ENCODE data around the gene TMEM151A.
A peak's percentile ranks its signal among the peaks of the same experiment; 100 is the strongest.
"Not testable (repeated sequence)": the region's sequence is repeated elsewhere in the genome, so short reads cannot be mapped to it uniquely, and the experiment has no call there.

The TMEM151A gene

GRCh38 chr11:66248903-66249302 is 42.8 kb upstream of the TMEM151A start:
- DNase-seq, result no peak
- no peaks in the 10 kb centered on the region for H3K79me1 ChIP-seq (ENCODE audit: low read length)
- no CpG with 5 or more reads among the region's 6 CpGs for WGBS (ENCODE audit: extremely low coverage, insufficient coverage, low lambda C conversion rate)
- no peak overlapping the region for H3K9ac ChIP-seq (ENCODE audit: low read length)
- H3K56ac ChIP-seq (ENCODE audit: low read length), result no peak overlapping the region
- H3K36me3 ChIP-seq (ENCODE audit: control insufficient read depth, insufficient read depth, low read length), result no peaks in the 10 kb centered on the region
- H3K4me1 ChIP-seq (ENCODE audit: control insufficient read depth, low read depth, low read length), result no peaks in the 10 kb centered on the region
- no peak overlapping the region for H2BK15ac ChIP-seq (replicated peaks; ENCODE audit: low read depth)
- H3K4me2 ChIP-seq (ENCODE audit: low read length), result no peak overlapping the region
- no peak overlapping the region for H3K4ac ChIP-seq (ENCODE audit: low read depth, low read length)
- no peaks in the 10 kb centered on the region for H3K27me3 ChIP-seq (ENCODE audit: insufficient read depth, low read length, poor library complexity)
- H2BK5ac ChIP-seq (ENCODE audit: low read length), result no peak overlapping the region
- H3K23ac ChIP-seq (ENCODE audit: low read length), result no peak overlapping the region
- H2AK5ac ChIP-seq (ENCODE audit: low read length), result no peak overlapping the region
- H3K27ac ChIP-seq (ENCODE audit: low read depth, low read length), result no peak overlapping the region
- H2BK120ac ChIP-seq (ENCODE audit: low read depth, low read length), result no peak overlapping the region
- H4K8ac ChIP-seq (ENCODE audit: low read depth, low read length), result no peak overlapping the region
- no peak overlapping the region for H3K18ac ChIP-seq (ENCODE audit: low read length)
- no peaks in the 10 kb centered on the region for H3K79me2 ChIP-seq (ENCODE audit: control insufficient read depth, insufficient read depth, low read length)
- H3K4me3 ChIP-seq (ENCODE audit: low read length), result no peak overlapping the region
- no peak overlapping the region for H4K5ac ChIP-seq (ENCODE audit: low read length)

GRCh38 chr11:66251809-66252208 is 39.9 kb upstream of the TMEM151A start:
- Histone ChIP-seq H3K4me1 (ENCODE audit: control insufficient read depth, low read depth, low read length) (peaks cover 2% of the 10 kb centered on the region), H3K56ac (ENCODE audit: low read length) (no peak overlapping the region), H2BK15ac (replicated peaks; ENCODE audit: low read depth) (no peak overlapping the region), H3K4me3 (ENCODE audit: low read length) (no peak overlapping the region), H3K79me1 (ENCODE audit: low read length) (no peaks in the 10 kb centered on the region), H3K9ac (ENCODE audit: low read length) (no peak overlapping the region), H3K23ac (ENCODE audit: low read length) (no peak overlapping the region), H2AK5ac (ENCODE audit: low read length) (no peak overlapping the region), H3K4me2 (ENCODE audit: low read length) (no peak overlapping the region), H4K5ac (ENCODE audit: low read length) (no peak overlapping the region), H3K36me3 (ENCODE audit: control insufficient read depth, insufficient read depth, low read length) (no peaks in the 10 kb centered on the region), H3K4ac (ENCODE audit: low read depth, low read length) (no peak overlapping the region), H2BK120ac (ENCODE audit: low read depth, low read length) (no peak overlapping the region), H3K79me2 (ENCODE audit: control insufficient read depth, insufficient read depth, low read length) (no peaks in the 10 kb centered on the region), H3K27me3 (ENCODE audit: insufficient read depth, low read length, poor library complexity) (no peaks in the 10 kb centered on the region), H2BK5ac (ENCODE audit: low read length) (no peak overlapping the region), H3K27ac (ENCODE audit: low read depth, low read length) (no peak overlapping the region), H3K18ac (ENCODE audit: low read length) (no peak overlapping the region), H4K8ac (ENCODE audit: low read depth, low read length) (no peak overlapping the region)
- no CpG with 5 or more reads among the region's 7 CpGs for WGBS (ENCODE audit: extremely low coverage, insufficient coverage, low lambda C conversion rate)
- no peak for DNase-seq

GRCh38 chr11:66253081-66253480 is 38.6 kb upstream of the TMEM151A start:
- not testable (repeated sequence) for H2BK15ac ChIP-seq (replicated peaks; ENCODE audit: low read depth); H4K8ac ChIP-seq (ENCODE audit: low read depth, low read length); H3K36me3 ChIP-seq (ENCODE audit: control insufficient read depth, insufficient read depth, low read length); H3K23ac ChIP-seq (ENCODE audit: low read length); DNase-seq; H3K4ac ChIP-seq (ENCODE audit: low read depth, low read length); H3K79me1 ChIP-seq (ENCODE audit: low read length); H3K79me2 ChIP-seq (ENCODE audit: control insufficient read depth, insufficient read depth, low read length); H3K4me2 ChIP-seq (ENCODE audit: low read length); H3K4me3 ChIP-seq (ENCODE audit: low read length); H2AK5ac ChIP-seq (ENCODE audit: low read length); H2BK5ac ChIP-seq (ENCODE audit: low read length); H3K18ac ChIP-seq (ENCODE audit: low read length); H3K27ac ChIP-seq (ENCODE audit: low read depth, low read length); H3K27me3 ChIP-seq (ENCODE audit: insufficient read depth, low read length, poor library complexity); H3K56ac ChIP-seq (ENCODE audit: low read length); H4K5ac ChIP-seq (ENCODE audit: low read length); H3K4me1 ChIP-seq (ENCODE audit: control insufficient read depth, low read depth, low read length); H2BK120ac ChIP-seq (ENCODE audit: low read depth, low read length); H3K9ac ChIP-seq (ENCODE audit: low read length)
- WGBS (ENCODE audit: extremely low coverage, insufficient coverage, low lambda C conversion rate), result no CpG with 5 or more reads among the region's 6 CpGs

- Histone ChIP-seq H3K79me2 (ENCODE audit: control insufficient read depth, insufficient read depth, low read length) (peaks cover 1% of the 10 kb centered on the region), H3K56ac (ENCODE audit: low read length) (peak overlapping the region; percentile 96), H2BK15ac (replicated peaks; ENCODE audit: low read depth) (no peak overlapping the region), H3K4ac (ENCODE audit: low read depth, low read length) (no peak overlapping the region), H4K8ac (ENCODE audit: low read depth, low read length) (no peak overlapping the region), H3K36me3 (ENCODE audit: control insufficient read depth, insufficient read depth, low read length) (peaks cover 15% of the 10 kb centered on the region), H3K4me1 (ENCODE audit: control insufficient read depth, low read depth, low read length) (peaks cover 4% of the 10 kb centered on the region), H3K18ac (ENCODE audit: low read length) (no peak overlapping the region), H3K27me3 (ENCODE audit: insufficient read depth, low read length, poor library complexity) (no peaks in the 10 kb centered on the region), H4K5ac (ENCODE audit: low read length) (no peak overlapping the region), H2AK5ac (ENCODE audit: low read length) (peak overlapping the region; percentile 69), H3K4me2 (ENCODE audit: low read length) (peak overlapping the region; percentile 76), H3K9ac (ENCODE audit: low read length) (peak overlapping the region; percentile 98), H2BK120ac (ENCODE audit: low read depth, low read length) (no peak overlapping the region), H3K79me1 (ENCODE audit: low read length) (peaks cover 13% of the 10 kb centered on the region), H3K27ac (ENCODE audit: low read depth, low read length) (peak overlapping the region; percentile 9), H2BK5ac (ENCODE audit: low read length) (no peak overlapping the region), H3K23ac (ENCODE audit: low read length) (peak overlapping the region; percentile 68), H3K4me3 (ENCODE audit: low read length) (peak overlapping the region; percentile 70)
- DNase-seq, result no peak
- WGBS (ENCODE audit: extremely low coverage, insufficient coverage, low lambda C conversion rate), result no CpG with 5 or more reads among the region's 28 CpGs
Measured at GRCh38 chr11:66258473-66258893, 33.2 kb upstream of the TMEM151A start.

DNA sequence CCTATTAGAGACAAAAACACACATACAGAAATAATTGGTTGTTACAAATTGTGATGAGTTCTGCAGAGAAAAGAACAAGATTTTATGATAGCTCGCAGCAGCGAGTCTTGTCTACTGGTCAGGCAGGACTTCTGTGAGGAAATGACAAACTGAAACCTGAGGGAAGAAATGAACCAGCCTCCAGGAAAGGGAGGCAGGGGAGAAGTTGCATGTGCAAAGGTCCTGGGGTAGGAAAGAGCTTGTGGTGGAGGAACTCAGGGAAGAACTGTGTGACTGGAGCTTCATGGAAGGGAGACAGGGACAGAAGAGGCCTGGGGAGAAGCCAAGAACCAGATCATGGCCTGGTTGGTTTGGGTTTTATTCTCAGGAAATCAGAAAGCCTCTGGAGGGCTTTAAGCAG is 32.5 kb upstream of the TMEM151A start:
- H3K4me1 ChIP-seq (ENCODE audit: control insufficient read depth, low read depth, low read length), result peaks cover 4% of the 10 kb centered on the region
- peaks cover 15% of the 10 kb centered on the region for H3K36me3 ChIP-seq (ENCODE audit: control insufficient read depth, insufficient read depth, low read length)
- no CpG with 5 or more reads among the region's 2 CpGs for WGBS (ENCODE audit: extremely low coverage, insufficient coverage, low lambda C conversion rate)
- peak overlapping the region; percentile 96 for H3K56ac ChIP-seq (ENCODE audit: low read length)
- DNase-seq, result no peak
- H3K4me2 ChIP-seq (ENCODE audit: low read length), result no peak overlapping the region
- H3K4ac ChIP-seq (ENCODE audit: low read depth, low read length), result no peak overlapping the region
- no peak overlapping the region for H3K18ac ChIP-seq (ENCODE audit: low read length)
- H3K27ac ChIP-seq (ENCODE audit: low read depth, low read length), result no peak overlapping the region
- no peak overlapping the region for H2BK5ac ChIP-seq (ENCODE audit: low read length)
- H2BK120ac ChIP-seq (ENCODE audit: low read depth, low read length), result no peak overlapping the region
- peak overlapping the region; percentile 98 for H3K9ac ChIP-seq (ENCODE audit: low read length)
- H3K27me3 ChIP-seq (ENCODE audit: insufficient read depth, low read length, poor library complexity), result no peaks in the 10 kb centered on the region
- no peak overlapping the region for H3K4me3 ChIP-seq (ENCODE audit: low read length)
- H2BK15ac ChIP-seq (replicated peaks; ENCODE audit: low read depth), result no peak overlapping the region
- H3K79me2 ChIP-seq (ENCODE audit: control insufficient read depth, insufficient read depth, low read length), result peaks cover 1% of the 10 kb centered on the region
- H2AK5ac ChIP-seq (ENCODE audit: low read length), result no peak overlapping the region
- peaks cover 13% of the 10 kb centered on the region for H3K79me1 ChIP-seq (ENCODE audit: low read length)
- no peak overlapping the region for H4K5ac ChIP-seq (ENCODE audit: low read length)
- no peak overlapping the region for H4K8ac ChIP-seq (ENCODE audit: low read depth, low read length)
- H3K23ac ChIP-seq (ENCODE audit: low read length), result no peak overlapping the region

GRCh38 chr11:66259956-66260355 is 31.7 kb upstream of the TMEM151A start:
- Histone ChIP-seq H4K5ac (ENCODE audit: low read length) (no peak overlapping the region), H4K8ac (ENCODE audit: low read depth, low read length) (no peak overlapping the region), H2BK15ac (replicated peaks; ENCODE audit: low read depth) (no peak overlapping the region), H3K9ac (ENCODE audit: low read length) (no peak overlapping the region), H2BK5ac (ENCODE audit: low read length) (no peak overlapping the region), H3K27ac (ENCODE audit: low read depth, low read length) (no peak overlapping the region), H3K4ac (ENCODE audit: low read depth, low read length) (no peak overlapping the region), H3K79me2 (ENCODE audit: control insufficient read depth, insufficient read depth, low read length) (peaks cover 1% of the 10 kb centered on the region), H3K56ac (ENCODE audit: low read length) (no peak overlapping the region), H3K23ac (ENCODE audit: low read length) (no peak overlapping the region), H3K4me2 (ENCODE audit: low read length) (no peak overlapping the region), H3K36me3 (ENCODE audit: control insufficient read depth, insufficient read depth, low read length) (peaks cover 16% of the 10 kb centered on the region), H2BK120ac (ENCODE audit: low read depth, low read length) (no peak overlapping the region), H3K79me1 (ENCODE audit: low read length) (peaks cover 13% of the 10 kb centered on the region), H2AK5ac (ENCODE audit: low read length) (no peak overlapping the region), H3K27me3 (ENCODE audit: insufficient read depth, low read length, poor library complexity) (no peaks in the 10 kb centered on the region), H3K4me3 (ENCODE audit: low read length) (no peak overlapping the region), H3K18ac (ENCODE audit: low read length) (no peak overlapping the region), H3K4me1 (ENCODE audit: control insufficient read depth, low read depth, low read length) (peaks cover 4% of the 10 kb centered on the region)
- DNase-seq, result no peak
- WGBS (ENCODE audit: extremely low coverage, insufficient coverage, low lambda C conversion rate), result no CpG with 5 or more reads among the region's 4 CpGs

All from mesendoderm (in vitro differentiated cells).